VCaP (cell line): ENCODE results near the gene ARHGAP22.

Experiments
- H3K27ac ChIP-seq: fragments of 450-650 bp; 2 replicates; pipeline ENCODE4 v1.5.1; 2017
- CTCF ChIP-seq: fragments of 450-650 bp; conservative IDR thresholded peaks from 2 replicates; pipeline ENCODE4 v1.5.1; 2017; ENCODE audit warnings: mild to moderate bottlenecking, moderate library complexity

The ARHGAP22 gene

GRCh38 chr10:48589266-48589665, 15.6 kb downstream of the ARHGAP22 start:
- H3K27ac ChIP-seq, result no peak overlapping the region

GRCh38 chr10:48587819-48588218, 17.1 kb downstream of the ARHGAP22 start:
- TF ChIP-seq CTCF, result no peak

More at GRCh38 chr10:48589266-48589665, 15.6 kb downstream of the ARHGAP22 start:
- TF ChIP-seq CTCF, result no peak

GRCh38 chr10:48587101-48587500, 17.8 kb downstream of the ARHGAP22 start:
- no peak for TF ChIP-seq CTCF
- H3K27ac ChIP-seq, result no peak overlapping the region

More at GRCh38 chr10:48587819-48588218, 17.1 kb downstream of the ARHGAP22 start:
- no peak overlapping the region for H3K27ac ChIP-seq

- no peak overlapping the region for H3K27ac ChIP-seq
Observed at GRCh38 chr10:48582970-48583369, 21.9 kb downstream of the ARHGAP22 start.

GRCh38 chr10:48580236-48580635, 24.6 kb downstream of the ARHGAP22 start:
- H3K27ac ChIP-seq, result no peak overlapping the region
- TF ChIP-seq CTCF, result no peak

More at GRCh38 chr10:48582970-48583369, 21.9 kb downstream of the ARHGAP22 start:
- TF ChIP-seq CTCF, result no peak

GRCh38 chr10:48579251-48579960, 25.5 kb downstream of the ARHGAP22 start:
- no peak for TF ChIP-seq CTCF
- no peak overlapping the region for H3K27ac ChIP-seq

- TF ChIP-seq CTCF, result no peak
- no peak overlapping the region for H3K27ac ChIP-seq
Observed at GRCh38 chr10:48577158-48577557, 27.7 kb downstream of the ARHGAP22 start.
